Epidermal melanocyte (primary cell): ENCODE results near the gene PEAR1.

Source experiments
- DNase-seq: peaks from one replicate; pipeline ENCODE4 v3.0.0; 2011; ENCODE audit warnings: low spot score; ENCODE audit not compliant: insufficient read length

The PEAR1 gene

DNA sequence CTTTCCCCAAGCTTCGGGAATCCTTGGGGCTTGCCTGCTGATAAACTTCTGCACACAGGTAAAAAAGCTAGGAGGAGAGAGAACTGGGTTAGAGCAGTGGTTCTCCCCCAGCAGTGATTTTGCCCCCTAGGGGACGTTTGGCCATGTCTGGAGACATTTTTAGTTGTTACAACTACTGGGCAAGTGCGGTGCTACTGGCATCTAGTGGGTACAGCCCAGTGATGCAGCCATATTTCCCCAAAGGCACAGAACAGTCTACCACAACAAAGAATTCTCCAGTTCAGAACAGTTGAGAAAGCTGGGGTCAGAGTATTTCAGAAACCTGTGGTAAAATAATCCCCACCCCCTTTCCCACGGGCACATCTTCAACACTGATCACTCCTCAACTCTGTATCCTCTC, 68.2 kb downstream of the PEAR1 start:
- no peak for DNase-seq

DNA sequence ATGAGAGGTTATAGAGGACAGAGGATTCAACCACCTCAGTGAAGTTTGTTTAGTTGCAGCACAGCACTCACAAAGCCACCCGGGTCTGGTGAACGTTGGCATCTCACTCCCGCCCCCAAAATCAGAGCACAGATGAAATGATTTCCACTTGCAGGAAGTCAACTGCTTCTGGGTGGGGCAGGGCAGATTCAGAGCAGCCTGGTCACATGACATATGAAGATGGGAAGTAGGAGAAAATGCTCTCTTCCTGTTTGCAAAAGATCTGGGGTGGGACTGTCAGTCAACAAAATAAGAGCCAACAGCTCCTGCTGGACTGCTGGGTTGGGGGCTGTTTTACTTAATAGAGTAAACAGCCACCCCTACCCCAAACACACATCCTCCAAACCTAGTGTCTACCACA, 70.1 kb downstream of the PEAR1 start:
- no peak for DNase-seq

DNA sequence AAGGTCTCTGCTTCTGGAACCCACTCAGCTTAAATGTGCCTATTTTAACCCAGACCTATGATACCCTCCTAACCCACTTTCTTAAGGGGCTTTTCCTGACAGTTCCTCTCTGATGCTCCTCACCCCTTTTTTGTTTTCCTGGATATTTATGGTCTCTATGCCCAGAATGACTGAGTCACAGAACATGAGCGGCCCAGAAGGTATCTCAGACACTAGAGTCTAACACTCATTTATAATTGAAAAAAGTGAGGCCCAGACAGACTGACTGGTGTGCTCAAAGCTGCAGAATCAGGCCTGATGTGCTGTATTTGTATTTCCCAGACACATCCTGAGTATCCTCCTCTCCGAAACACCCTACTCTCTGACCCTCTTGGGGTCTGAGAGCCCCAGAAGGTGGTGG, 70.9 kb downstream of the PEAR1 start:
- no peak for DNase-seq
